Upper lobe of left lung (tissue), 4 donors: Measurements from ENCODE around the gene DOCK4.

ENCODE experiments used
- POLR2A ChIP-seq, 4 donors: fragments of 450-650 bp; IDR thresholded peaks; one replicate each; pipeline ENCODE4 v1.5.1; 2016 to 2017; ENCODE audit warnings: antibody characterized with exemption in 4 of 4, mild to moderate bottlenecking in 2 of 4
- POLR2AphosphoS5 ChIP-seq, 2 donors: sonication (generic); formaldehyde crosslinking; IDR thresholded peaks; one replicate each; pipeline ENCODE4 v1.5.1; 2017; ENCODE audit warnings: antibody characterized with exemption in 2 of 2

GRCh38 chr7:111747718-111748117, 458.5 kb downstream of the DOCK4 start:
- TF ChIP-seq POLR2A (IDR thresholded peaks at IDR 0.05): no peak
- no peak for TF ChIP-seq POLR2AphosphoS5 (IDR thresholded peaks at IDR 0.05)
